HG02852 (cell line): ENCODE data around the gene TNFRSF1B.

Source experiments
- ATAC-seq: cut with Tn5 transposase; IDR thresholded peaks from one replicate; pipeline ENCODE4 v1.9.1; 2021; ENCODE audit warnings: mild to moderate bottlenecking, moderate library complexity; ENCODE audit not compliant: unreplicated experiment

TNFRSF1B gene

DNA sequence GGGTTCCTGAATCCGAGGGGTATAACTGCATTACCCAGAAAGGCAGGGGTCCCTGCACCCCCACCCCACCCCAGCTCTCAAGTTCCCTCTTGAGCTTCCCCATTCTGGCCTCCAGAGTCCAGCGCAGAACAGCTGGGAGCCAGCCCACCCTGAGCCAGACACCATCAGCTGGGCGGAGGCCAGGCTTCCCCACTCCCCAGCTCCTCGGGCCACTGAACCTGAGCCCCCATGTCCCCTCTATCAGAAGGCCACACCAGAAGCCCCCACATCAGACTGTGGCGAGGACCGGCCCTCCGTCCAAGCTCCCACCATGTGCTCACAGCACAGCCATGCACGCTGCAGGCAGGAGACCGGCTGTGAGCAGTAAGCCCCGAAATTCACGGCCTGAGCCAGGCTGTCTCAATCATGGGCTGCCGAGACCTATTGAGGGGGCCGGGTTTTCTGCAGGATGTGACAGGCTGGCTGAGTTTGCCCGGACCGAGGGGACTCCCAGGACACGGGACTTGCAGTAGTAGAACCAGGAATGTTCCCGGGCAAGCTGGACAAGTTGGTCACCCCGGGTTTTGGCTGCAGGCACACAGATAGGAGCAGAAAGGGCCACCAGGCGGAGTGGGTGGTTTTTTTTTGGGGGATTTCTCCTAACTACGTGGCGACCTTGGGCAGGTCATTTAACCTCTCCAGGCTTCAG is 25.5 kb upstream of the TNFRSF1B start:
- ATAC-seq = no peak

DNA sequence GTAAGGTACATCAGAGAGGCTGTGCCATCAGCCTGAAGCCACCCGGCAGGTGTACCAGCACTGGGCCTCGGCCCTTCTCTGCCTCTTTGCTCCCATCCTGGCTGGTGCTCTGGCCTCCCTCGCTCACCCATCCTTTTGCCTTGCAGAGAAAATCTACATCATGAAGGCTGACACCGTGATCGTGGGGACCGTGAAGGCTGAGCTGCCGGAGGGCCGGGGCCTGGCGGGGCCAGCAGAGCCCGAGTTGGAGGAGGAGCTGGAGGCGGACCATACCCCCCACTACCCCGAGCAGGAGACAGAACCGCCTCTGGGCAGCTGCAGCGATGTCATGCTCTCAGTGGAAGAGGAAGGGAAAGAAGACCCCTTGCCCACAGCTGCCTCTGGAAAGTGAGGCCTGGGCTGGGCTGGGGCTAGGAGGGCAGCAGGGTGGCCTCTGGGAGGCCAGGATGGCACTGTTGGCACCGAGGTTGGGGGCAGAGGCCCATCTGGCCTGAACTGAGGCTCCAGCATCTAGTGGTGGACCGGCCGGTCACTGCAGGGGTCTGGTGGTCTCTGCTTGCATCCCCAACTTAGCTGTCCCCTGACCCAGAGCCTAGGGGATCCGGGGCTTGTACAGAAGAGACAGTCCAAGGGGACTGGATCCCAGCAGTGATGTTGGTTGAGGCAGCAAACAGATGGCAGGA is 24.5 kb upstream of the TNFRSF1B start:
- no peak for ATAC-seq

DNA sequence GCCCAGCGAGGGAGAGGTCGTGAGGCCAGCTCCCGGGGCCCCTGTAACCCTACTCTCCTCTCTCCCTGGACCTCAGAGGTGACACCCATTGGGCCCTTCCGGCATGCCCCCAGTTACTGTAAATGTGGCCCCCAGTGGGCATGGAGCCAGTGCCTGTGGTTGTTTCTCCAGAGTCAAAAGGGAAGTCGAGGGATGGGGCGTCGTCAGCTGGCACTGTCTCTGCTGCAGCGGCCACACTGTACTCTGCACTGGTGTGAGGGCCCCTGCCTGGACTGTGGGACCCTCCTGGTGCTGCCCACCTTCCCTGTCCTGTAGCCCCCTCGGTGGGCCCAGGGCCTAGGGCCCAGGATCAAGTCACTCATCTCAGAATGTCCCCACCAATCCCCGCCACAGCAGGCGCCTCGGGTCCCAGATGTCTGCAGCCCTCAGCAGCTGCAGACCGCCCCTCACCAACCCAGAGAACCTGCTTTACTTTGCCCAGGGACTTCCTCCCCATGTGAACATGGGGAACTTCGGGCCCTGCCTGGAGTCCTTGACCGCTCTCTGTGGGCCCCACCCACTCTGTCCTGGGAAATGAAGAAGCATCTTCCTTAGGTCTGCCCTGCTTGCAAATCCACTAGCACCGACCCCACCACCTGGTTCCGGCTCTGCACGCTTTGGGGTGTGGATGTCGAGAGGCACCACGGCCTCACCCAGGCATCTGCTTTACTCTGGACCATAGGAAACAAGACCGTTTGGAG is 23.7 kb upstream of the TNFRSF1B start:
- no peak for ATAC-seq

DNA sequence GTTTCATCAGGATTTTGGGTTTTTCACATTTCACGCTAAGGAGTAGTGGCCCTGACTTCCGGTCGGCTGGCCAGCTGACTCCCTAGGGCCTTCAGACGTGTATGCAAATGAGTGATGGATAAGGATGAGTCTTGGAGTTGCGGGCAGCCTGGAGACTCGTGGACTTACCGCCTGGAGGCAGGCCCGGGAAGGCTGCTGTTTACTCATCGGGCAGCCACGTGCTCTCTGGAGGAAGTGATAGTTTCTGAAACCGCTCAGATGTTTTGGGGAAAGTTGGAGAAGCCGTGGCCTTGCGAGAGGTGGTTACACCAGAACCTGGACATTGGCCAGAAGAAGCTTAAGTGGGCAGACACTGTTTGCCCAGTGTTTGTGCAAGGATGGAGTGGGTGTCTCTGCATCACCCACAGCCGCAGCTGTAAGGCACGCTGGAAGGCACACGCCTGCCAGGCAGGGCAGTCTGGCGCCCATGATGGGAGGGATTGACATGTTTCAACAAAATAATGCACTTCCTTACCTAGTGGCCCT is 23.1 kb upstream of the TNFRSF1B start:
- no peak for ATAC-seq

DNA sequence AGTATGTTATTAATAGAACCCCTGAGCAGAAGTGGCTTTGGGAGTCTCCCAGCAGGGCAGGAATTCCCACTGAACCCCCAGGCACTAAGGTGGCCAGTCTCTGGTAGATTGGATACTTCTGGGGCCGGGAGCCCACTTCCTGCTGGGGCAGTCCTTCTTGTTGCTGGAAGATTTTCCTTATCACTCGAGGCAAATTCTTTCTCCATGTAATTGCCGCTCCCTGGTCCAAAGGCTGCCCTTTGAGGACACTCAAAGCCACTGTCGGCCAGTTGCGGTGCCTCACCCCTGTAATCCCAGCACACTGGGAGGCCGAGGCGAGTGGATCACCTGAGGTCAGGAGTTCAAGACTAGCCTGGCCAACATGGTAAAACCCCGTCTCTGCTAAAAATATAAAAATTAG is 22.6 kb upstream of the TNFRSF1B start:
- no peak for ATAC-seq

DNA sequence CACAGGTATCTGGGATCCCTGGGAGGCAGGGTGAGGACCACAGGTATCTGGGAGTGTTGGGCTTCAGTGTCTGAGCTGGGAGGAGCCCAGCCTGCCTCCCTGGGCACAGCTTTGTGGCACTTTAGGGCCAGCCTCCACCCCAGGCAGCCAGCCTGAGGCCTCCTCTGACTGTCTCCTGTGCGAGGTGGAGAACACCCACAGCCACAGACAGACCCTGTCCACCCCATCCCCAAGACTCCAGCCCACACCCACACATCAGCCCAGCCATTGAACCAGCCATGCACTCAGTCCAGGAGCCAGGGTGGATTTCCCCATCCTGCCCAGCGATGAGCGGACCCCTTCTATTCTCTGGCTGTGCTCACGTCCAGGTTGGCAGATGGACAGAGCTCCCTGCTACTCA is 21.8 kb upstream of the TNFRSF1B start:
- ATAC-seq = no peak

DNA sequence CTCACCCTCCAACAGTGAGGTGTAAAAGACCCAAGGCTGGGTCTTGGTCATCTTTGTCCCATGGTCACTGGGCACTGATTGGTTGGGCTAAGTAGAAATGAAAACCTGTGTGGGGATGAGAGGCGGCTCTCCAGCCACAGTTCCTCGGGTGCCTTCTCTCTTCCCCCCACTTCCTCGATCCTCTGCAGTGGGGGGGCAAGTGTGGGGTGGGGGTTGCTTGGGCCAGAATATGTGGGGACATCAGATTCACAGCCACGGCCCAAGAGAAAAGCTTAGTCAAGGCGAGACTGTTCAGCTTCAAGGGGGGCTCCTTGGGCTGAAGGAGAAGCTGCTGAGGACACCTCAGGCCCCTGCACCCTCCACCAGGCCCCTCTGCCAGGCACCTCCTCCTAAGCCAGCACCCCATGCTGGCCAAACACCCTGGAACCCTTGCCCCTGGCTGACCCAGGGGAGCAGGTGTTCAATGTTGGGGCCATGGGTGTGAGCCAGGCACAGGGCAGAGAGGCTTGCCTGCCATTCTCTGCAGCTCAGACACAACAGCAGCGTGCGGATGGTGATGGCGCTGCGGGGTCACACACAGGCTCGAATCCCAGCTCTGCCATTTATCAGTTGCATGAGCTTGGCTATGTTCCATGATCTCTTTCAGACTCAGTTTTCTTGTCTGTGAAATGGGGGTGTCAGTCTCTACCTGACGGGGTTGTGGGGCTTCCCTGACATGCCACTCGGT is 21.0 kb upstream of the TNFRSF1B start:
- ATAC-seq = no peak

DNA sequence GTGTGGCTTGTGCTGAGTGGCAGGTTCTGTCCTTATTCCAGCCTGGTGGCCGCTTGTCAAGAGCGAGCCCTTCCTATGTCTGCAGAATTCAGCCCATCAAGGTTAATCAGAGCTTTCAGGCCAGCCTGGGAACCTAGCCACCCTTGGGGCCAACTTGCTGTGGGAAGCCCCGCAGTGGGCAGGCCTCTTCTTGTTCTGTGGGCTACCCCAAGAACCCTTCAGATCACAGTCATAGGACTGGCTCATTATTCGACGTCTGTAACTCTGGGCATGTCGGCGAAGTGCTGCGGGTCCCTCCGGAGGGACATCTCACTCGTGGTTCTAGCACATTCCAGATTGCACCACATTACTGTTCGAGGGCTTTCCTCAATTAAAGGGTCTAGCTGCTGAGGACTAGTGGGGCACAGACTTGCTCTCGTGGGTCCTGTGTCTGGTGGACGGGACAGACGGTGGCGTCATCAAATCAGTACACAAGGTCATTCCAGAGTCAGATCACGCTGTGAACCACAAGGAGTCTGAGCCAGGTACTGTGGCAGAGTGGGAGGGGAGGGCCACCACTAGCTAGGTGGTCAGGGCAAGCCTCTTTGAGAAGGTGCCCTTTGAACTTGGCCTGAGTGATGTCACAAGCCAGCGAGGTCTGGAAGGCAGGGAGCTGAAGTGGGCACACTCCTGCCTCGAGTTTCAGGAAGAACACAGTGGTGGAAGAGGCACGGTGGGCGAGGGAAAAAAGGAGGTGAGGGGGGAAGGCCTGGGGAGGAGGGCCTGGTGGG is 20.3 kb upstream of the TNFRSF1B start:
- no peak for ATAC-seq

DNA sequence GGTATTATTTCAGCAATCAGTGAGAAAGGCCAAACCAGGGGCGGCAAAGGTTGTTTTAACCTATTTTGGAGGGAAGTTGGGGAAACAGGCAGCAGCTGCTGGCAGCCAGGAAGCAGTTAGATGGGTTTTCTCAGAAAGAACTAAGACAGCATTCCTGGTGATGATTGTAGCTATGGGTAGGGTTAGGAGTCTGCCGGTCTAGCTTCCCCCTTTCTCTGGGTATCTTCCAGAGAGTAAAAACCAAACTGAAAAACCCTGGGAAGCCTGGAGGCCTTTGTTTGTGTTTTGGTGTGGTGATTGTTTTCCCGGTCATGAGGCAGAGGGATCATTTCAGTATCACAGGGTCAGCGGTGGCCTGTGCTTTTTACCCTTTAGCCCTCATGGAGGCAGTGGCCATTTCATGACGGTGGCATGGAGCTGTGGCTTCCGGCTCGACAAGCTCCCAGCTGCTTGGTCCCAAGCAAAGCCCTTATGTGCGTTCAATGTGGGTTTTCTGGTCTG is 19.5 kb upstream of the TNFRSF1B start:
- no peak for ATAC-seq

DNA sequence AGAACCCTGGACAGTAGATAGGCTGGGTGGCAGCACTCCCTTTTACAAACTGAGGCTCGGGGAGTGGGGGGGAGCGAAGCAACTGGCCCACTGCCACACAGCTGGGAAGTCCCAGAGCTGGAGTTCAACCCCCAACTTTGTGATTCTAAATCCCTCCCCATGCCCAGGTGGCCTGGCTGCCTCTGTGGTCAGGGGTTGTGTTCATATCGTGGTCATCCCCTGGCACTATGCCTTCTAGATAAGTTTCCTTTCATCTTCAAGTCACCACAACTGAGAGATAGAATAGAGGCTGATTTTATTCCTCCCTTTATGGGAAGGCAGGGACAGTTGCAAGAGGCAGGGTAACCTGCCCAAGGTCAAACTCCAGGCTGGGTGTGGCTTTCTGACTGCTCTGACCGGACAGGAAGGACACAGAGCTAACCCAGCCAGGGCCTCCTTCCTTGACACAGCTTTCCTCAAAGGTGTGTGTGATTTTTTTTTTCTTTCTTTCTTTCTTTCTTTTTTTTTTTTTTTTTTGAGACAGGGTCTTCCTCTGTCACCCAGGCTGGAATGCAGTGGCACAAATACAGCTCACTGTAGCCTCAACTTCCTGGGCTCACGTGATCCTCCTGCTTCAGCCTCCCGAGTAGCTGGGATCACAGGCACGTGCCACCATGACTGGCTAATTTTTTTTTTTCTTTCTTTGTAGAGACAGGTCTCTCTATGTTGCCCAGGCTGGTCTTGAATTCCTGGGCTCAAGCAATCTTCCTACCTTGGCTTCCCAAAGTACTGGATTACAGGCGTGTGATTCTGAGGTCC is 18.4 kb upstream of the TNFRSF1B start:
- no peak for ATAC-seq

DNA sequence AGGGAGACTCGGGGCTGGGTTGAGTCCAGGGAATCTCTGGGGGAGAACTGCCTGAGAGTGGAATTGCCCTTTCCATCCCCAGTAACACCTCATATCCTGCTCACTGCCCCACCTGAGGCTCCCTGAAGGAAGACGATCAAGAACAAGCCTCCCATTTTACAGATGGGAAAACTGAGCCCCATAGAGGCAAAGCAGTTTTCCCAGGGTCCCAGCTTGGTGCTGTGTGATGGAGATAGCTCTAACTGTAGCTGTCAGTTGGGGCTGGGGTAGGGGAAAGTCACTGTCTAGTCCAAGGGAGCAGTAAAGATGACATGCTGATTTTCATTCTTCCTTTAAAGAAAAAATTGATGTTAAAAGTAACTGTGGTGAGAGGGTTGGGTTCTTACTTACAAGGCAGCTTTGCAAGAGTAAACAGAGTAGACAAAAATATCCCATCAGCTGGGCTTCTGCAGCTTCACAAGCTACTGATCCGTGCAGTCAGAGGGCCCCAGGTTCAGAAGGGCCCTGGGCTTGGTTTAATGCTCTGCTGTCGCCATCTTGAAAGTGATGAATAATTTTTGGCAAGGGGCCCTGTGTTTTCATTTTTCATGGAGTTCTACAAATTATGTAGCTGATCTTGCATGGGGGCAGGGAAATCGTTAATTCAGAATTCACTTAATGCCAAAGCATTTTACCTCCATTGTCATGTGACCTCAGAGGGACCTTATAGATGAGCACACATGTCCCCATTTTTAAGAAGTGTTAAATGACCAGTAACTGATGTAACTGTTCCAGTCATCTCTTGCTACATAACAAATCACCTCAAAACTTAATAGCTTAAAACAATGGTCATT is 17.6 kb upstream of the TNFRSF1B start:
- no peak for ATAC-seq

DNA sequence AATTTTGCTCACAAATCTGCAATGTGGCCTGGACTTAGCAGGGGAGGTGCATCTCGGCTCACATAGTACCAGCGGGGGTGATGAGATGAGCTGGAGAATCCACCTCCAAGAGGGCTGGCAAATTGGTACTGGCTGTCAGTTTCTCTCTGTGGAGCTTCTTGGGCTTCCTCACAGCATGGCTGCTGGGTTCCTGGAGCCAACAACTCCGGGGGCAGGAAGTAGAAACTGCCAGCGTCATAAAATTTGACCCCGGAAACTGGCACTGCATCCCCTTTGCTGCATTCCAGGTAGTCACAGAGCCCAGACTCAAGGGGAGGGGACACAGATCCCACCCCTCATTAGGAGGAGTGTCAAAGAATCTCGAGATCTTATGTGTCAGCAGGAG is 17.0 kb upstream of the TNFRSF1B start:
- no peak for ATAC-seq

DNA sequence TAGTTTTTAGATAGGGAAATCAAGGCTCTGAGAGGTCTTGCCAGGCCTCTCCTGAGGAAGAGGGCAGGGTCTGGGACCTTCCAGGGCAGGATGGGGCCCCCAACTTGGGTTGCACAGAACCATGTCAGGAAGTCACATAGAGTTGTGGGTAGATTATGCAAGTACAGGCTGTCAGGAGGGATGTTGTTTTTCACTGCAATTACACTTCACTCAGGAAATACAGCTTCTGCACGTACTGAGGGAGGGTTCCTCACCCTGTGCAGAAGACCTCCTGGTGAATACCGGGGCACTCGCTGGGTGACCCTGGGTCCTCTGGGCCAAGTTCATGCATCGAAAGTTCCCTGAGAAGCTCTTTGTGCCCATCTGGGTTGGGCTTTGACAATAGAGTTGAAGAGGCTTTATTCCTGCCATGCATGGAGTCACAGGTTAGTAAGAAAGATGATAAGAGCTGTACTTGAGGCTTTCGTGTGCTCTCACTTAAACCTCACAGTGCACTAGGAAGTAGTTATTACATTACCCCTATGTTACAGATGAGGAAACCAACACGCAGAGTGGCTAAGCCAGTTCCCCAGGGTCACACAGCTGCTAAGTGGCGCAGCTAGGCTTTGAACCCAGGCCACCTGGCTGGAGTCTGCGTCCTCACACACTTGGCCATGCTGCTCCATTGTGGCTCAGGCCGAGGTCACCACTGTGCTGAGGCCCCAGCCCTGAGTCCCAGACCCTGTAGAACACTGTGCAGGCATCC is 16.2 kb upstream of the TNFRSF1B start:
- no peak for ATAC-seq

DNA sequence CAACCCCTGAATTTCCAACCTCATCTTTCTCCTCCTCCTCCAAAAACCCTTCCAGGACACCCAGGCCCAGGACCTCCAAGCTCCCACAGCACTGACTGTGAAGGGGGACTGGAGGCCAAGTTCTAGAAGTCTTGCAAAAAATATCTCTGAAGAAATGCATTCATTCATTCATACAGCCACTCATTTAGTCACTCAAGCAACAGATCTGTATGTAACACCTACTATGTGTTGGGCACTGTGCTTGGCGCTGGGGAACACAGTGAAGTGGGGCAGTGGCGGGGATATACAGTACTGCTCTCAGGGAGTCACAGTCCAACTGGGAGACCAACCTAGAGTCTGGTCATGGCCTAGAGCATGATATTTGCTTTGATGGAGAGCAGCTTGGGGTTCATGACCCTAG is 15.3 kb upstream of the TNFRSF1B start:
- no peak for ATAC-seq

DNA sequence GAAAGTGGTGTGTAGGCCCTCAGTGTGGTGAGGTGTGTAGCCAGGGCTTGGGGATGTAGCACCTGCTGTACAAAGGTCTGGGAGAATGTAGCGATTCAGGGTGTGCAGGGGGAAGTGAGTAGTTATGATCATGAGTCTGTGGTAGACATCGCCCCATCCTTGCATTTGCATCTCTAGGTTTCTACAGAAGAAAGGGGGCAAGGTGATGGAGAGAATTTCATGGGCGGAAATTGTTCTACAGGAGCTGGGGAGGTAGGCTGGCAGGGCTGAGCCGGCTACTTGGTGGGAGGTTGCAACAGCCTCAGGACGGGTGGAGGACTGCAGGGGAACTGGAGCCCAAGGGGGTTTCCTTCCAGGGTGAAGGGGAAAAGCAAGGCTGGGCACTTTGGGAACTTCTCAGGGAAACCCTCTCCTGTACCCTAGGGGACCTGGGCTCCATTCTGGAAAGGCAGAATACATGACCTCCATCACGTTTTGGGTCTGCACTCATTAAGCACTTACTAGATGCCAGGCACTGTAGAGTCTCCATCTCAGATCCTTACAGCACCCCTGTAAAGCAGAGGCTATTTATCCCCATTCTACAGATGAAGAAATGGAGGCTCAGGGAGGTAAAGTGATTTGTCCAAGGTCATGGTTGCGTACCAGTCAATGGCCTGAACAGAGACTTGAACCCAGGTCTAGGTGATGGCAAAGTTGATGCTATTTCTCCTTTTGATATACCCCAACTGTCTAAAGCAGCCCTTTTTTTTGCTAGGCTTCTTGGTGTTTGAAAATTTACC is 14.5 kb upstream of the TNFRSF1B start:
- ATAC-seq = peak; percentile 55

DNA sequence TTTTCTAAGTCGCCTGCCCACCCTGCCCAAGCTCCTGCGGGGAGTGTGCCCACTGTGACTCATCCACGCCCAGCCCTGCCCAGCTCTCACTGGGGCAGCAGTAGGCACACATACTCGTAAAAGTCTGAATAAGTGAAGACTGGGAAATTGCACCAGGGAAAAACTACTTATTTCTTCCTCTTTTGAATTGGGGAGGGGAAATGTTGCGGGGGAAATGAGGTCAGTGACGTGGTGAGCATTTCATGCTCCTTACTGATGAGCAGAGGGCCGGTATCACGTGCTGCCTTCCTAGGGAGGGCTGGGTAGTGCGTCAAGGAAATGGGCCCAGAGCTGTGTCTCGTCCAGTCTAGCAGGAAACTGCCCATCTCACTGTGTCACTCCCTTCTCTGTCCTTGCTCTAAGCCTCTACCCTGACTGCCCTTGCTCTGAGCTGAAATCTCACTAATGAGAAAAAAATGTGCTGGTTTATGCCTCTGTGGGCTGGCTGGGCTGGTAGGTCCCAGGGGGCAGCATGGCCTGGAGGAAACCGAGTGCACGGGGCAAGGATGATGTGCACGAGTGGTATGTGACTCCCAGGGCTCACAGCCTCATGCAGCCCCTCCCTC is 13.5 kb upstream of the TNFRSF1B start:
- ATAC-seq = no peak

DNA sequence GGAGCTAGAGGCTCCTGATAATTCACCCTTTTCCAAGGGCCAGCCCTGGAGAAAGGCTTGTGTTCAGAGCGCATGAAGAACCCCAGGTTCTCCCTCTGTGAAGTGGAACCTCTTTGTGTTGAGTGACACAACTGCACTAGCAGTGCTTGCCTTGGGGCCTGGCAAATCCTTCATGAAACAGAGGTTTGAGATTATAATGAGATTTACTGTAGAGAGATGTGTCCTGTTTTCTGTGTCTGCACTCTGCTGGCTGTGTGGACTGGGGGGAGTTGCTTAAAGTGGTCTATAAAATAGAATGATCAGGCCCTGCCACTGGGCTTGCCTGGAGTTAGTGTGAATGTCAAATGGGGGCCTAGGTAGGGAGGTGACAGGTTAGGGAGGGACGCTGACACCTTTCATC is 11.5 kb upstream of the TNFRSF1B start:
- ATAC-seq = no peak
